Measurements from ENCODE around the gene PPP6C. TPM values are rescaled to one million over a fixed set of nuclear protein-coding genes. Genes with fewer than 3 reads are reported as not detected.

PPP6C gene
- total RNA-seq, 1 donor from 2014 or later = 25.3 TPM

DNA sequence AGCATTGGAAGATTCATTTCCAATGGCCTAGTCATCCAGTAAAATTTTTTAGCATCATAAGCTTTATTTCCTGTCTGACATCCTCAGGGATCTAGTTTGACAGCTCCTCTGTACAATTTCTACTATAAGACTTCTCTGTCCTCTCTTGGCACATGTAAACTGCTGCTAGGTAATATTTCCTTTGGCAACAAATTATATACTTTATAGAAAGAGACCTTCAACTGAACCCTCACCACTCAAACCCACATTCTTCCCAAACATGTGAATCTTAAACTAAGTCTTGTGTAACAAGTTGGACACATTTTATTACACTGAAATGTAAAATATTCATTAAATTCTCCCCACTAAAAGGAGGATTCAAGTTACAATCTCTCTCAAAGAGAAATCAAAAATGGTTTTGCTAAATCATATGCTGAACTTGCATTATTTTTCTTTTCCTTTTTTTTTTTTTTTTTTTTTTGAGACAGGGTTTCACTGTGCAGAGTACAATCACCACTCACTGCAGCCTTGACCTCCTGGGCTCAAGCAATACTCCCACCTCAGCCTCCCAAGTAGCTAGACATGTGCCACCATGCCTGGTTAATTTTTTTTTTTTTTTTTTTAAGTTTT, 83.2 kb downstream of the PPP6C start:
- Histone ChIP-seq H3K36me3 (ENCODE audit: control insufficient read depth, insufficient read depth, low read length) (no peaks in the 10 kb centered on the region), H3K4me3 (ENCODE audit: low read depth, low read length) (no peak overlapping the region), H3K27me3 (ENCODE audit: control insufficient read depth, insufficient read depth, low read length) (no peaks in the 10 kb centered on the region)
- TF ChIP-seq, protein P1, sequence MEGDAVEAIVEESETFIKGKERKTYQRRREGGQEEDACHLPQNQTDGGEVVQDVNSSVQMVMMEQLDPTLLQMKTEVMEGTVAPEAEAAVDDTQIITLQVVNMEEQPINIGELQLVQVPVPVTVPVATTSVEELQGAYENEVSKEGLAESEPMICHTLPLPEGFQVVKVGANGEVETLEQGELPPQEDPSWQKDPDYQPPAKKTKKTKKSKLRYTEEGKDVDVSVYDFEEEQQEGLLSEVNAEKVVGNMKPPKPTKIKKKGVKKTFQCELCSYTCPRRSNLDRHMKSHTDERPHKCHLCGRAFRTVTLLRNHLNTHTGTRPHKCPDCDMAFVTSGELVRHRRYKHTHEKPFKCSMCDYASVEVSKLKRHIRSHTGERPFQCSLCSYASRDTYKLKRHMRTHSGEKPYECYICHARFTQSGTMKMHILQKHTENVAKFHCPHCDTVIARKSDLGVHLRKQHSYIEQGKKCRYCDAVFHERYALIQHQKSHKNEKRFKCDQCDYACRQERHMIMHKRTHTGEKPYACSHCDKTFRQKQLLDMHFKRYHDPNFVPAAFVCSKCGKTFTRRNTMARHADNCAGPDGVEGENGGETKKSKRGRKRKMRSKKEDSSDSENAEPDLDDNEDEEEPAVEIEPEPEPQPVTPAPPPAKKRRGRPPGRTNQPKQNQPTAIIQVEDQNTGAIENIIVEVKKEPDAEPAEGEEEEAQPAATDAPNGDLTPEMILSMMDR (IDR thresholded peaks at IDR 0.05; ENCODE audit: insufficient read depth, low read length, poor library complexity, severe bottlenecking) = no peak
- DNase-seq (ENCODE audit: low read depth) = no peak

DNA sequence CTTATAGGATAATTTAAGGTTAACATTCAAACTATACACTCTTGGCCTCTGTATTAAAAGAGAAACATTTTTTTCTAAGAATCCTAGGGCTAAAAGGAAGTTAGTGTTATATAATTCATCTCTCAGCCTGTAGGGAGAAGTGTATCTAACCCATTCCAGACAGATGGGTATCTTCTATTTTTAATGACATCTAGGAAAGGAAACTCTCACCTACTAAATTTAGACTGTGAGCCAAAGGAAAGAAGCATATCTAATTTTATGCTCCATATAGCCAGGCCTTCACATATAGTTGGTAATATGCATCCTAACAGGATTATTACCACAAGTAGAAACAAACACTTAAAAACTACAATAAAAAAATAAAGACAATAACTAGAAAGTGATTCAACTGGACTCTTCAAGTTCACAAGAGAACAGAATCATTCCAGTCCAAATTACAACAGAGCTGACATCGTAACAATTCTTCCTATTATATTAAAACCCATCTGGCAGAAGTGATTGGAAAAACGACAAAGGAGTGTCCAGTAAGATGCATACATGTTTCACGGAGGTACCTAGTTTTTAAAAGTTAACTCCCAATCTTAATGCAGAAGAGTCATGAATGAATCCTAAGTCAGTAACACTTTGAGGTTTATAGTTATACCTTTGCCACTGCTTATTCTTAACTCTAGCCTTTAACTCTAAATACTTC, 85.7 kb downstream of the PPP6C start:
- H3K27me3 ChIP-seq (ENCODE audit: control insufficient read depth, insufficient read depth, low read length) = no peaks in the 10 kb centered on the region
- H3K36me3 ChIP-seq (ENCODE audit: control insufficient read depth, insufficient read depth, low read length) = no peaks in the 10 kb centered on the region
- TF ChIP-seq, protein P1 (IDR thresholded peaks at IDR 0.05; ENCODE audit: insufficient read depth, low read length, poor library complexity, severe bottlenecking) = no peak
- no peak overlapping the region for H3K4me3 ChIP-seq (ENCODE audit: low read depth, low read length)
- no peak for DNase-seq (ENCODE audit: low read depth)

DNA sequence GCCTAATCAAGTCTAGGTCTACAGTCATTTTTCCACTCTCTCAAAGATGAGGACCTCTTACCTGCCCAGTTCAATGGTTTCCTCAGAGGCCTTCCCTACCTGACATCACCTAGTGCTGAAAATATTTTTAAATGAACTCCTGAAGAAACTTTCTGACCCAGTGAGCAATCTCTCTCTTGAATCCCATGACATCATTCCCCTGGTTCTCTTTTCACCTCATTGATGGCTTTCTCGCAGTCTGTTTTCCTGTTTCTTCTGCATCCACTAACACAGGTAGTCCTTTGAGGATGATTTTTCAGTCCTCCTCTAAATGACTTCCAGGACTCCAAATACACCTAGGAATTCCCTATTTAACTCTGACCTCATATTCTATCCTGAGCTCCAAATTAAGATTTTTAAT, 86.6 kb downstream of the PPP6C start:
- DNase-seq (ENCODE audit: low read depth) = no peak
- no peaks in the 10 kb centered on the region for H3K36me3 ChIP-seq (ENCODE audit: control insufficient read depth, insufficient read depth, low read length)
- TF ChIP-seq, protein P1 (IDR thresholded peaks at IDR 0.05; ENCODE audit: insufficient read depth, low read length, poor library complexity, severe bottlenecking) = no peak
- no peak overlapping the region for H3K4me3 ChIP-seq (ENCODE audit: low read depth, low read length)
- no peaks in the 10 kb centered on the region for H3K27me3 ChIP-seq (ENCODE audit: control insufficient read depth, insufficient read depth, low read length)

DNA sequence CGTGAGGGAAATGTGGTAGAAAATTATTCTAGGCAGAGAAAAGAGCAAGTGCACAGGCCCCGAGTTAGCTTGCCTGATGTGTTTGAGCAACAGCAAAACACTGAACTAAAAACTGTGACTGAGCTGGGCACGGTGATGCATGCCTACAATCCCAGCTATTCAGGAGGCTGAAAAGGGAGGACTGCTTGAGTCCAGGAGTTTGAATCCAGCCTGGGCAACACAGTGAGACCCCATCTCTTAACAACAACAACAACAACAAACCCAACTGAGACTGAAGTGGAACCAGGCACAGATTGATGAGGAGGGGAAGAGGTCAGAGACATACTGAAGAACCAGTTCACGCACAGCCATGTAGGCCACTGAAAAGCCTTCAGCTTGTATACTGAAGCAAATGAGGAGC, 88.8 kb downstream of the PPP6C start:
- H3K27me3 ChIP-seq (ENCODE audit: control insufficient read depth, insufficient read depth, low read length) = no peaks in the 10 kb centered on the region
- no peaks in the 10 kb centered on the region for H3K36me3 ChIP-seq (ENCODE audit: control insufficient read depth, insufficient read depth, low read length)
- no peak overlapping the region for H3K4me3 ChIP-seq (ENCODE audit: low read depth, low read length)
- no peak for DNase-seq (ENCODE audit: low read depth)
- TF ChIP-seq, protein P1 (IDR thresholded peaks at IDR 0.05; ENCODE audit: insufficient read depth, low read length, poor library complexity, severe bottlenecking) = no peak

DNA sequence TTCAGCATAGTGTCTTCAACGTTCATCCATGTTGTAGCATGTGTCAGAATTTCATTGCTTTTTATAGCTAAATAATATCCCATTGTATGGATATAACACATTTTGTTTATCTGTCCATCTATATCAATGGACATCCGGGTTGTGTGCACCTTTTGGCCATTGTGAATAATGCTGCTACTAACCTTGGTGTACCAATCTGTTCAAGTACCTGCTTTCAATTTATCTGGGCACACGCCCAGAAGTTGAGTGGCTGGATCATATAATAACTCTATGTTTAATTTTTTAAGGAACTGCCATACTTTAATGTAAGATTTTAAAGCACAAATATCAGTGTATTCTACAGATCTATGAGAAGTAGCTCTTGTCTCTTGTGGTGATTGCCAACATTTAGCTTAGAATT, 89.8 kb downstream of the PPP6C start:
- Histone ChIP-seq H3K36me3 (ENCODE audit: control insufficient read depth, insufficient read depth, low read length) (no peaks in the 10 kb centered on the region), H3K27me3 (ENCODE audit: control insufficient read depth, insufficient read depth, low read length) (no peaks in the 10 kb centered on the region), H3K4me3 (ENCODE audit: low read depth, low read length) (no peak overlapping the region)
- TF ChIP-seq, protein P1 (IDR thresholded peaks at IDR 0.05; ENCODE audit: insufficient read depth, low read length, poor library complexity, severe bottlenecking) = no peak
- DNase-seq (ENCODE audit: low read depth) = no peak

Other genes with a start within 250 kb of the PPP6C start
- gene GOLGA1, start 248.7 kb downstream of the PPP6C start, total RNA-seq = 12.5 and 16.3 TPM in 2 replicates
- 2.3 and 5.8 TPM in 2 replicates for gene SCAI, start 46.3 kb downstream of the PPP6C start, total RNA-seq
- gene RABEPK, start 10.7 kb upstream of the PPP6C start, total RNA-seq = 19.8 and 24.2 TPM in 2 replicates
- gene HSPA5, start 51.5 kb upstream of the PPP6C start, total RNA-seq = 387 and 410 TPM in 2 replicates
- gene GAPVD1, start 72.0 kb upstream of the PPP6C start, total RNA-seq = 30.4 and 36.7 TPM in 2 replicates